Measurements from ENCODE around the gene CHMP4B.

CHMP4B gene

DNA sequence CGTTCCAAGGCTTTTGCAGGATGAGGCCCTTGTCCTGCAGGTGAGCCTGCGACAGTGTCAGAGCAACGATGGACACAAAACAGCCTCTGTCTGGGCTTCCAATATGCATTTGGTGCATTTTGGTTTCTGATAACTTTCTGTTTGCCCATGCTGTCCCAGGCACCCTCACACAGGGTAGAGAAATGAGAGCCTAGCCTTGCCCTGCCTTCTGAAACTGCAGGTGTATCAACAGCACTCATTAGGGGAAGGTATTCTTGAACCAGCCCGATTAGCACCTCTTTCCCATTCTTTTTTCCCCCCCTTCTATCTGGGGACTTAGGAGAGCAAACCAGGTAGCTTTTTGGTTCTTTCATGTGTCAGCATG lies 30.3 kb downstream of the CHMP4B start:
- DNase-seq, result no peak

DNA sequence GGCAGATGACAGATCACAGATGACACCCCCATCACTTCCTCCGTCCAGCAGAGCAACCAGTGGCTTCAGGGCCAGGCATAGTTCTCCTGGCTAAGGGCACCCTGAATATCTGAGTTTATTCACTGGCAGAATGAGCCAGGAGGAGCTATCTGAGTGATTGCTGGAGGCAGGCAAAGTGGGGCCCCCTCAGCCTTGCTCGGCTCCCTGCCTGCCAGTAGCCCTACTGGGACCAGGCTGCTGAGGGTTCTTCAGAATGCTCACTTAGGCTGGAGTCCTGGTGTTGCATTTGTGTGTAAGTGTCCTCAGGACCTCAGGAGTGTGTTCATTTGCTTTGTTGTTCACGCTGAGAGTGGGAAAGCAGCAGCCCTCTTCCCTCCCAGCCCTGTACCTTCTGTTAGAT lies 31.2 kb downstream of the CHMP4B start:
- no peak for DNase-seq

DNA sequence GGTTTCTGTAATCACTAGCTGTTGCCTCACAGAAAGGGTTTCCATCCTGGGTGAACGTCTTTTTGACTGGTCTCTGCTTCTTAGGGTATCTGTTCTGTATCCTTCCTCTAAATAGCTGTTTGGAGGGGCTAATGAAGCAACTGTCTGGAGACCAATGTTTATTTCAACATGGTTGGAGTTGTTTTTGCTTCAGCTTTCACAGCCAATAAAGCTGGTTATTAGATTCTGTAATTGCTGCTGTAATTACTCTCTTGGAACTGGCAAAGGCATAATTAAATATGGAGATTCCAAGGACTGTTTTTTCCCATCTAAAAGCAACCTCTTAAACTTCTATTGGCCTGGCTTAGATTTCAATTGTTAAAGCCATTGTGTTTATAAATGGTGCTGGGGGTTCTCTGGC lies 31.9 kb downstream of the CHMP4B start:
- no peak for DNase-seq

DNA sequence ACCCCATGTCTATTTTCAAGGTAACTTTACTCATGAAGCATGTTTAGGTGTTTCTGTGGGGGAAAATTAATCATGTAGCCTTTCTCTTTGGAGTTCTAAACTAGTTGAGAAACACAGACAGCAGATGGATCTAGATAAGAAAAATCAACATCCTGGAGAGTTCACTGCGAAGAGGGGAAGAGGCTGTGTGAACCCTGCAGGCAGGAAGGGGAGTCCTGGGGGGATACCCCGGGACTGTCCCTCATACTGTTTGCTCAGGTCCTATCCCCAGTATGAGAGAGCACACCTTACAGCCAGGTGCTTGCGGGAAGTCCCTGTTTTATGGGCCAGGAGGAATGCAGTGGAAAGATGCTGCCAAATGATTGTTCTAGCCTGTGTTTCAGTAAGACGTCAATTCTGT lies 32.7 kb downstream of the CHMP4B start:
- DNase-seq, result peak; percentile 17

DNA sequence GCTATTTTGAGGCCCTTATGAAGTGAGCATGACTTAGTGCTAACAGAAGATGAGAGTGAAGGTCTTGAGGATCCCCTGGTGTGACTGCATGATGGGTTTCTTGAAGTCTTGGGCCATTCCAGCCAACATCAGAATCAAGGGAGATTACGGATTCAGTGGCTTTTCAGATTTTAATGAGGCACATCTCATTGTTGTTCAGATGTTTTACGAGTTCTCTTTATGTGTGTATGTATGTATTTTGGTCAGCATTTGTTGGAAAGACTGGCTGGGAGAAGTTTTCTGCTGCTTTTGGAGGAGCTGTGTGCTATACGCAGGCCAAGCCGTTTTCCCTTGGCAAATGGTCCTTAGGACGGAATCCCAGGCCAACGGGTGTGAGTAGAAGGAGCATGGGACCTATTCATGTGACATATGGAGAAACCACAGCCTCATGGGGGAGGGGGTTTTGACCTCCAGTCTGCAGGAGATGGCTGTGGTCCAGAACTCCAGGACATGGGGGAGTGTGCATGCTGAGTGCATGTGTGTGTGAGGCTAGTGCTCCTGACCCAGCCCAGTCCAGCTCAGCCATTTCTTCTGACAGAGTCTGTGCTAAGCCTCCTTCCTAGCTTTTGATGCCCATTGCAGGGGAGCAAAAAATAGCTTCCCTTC lies 35.3 kb downstream of the CHMP4B start:
- DNase-seq, result no peak

DNA sequence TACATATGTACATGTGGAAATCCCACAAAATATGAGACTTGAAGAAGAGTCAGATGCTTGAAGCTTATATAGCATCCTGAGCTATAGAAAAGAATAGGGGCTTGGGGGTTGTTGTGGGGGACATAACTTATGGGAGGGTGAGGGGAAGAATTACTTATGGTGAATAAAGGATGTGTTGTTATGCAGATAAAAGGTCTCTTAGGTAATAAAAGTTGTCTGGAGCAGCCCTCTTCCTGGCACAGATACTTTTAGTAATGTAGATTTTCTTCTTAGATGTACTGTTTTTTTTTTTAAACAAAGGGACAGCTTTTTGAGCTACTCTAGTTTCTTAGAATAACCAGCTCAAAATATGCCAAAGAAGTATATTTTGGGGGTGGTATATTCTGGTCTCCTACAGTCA lies 35.9 kb downstream of the CHMP4B start:
- DNase-seq, result no peak

DNA sequence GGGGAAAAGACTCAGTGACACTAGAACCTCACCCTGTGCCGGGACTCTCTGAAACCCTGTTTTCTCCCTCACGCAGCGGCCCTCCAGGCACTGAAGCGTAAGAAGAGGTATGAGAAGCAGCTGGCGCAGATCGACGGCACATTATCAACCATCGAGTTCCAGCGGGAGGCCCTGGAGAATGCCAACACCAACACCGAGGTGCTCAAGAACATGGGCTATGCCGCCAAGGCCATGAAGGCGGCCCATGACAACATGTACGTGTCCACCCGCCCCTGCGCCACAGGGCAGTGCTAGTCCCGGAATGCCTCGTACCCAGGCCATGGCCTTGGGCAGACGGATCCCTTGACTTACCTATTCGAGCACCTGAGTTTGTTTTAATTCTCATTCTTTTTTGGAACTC lies 37.2 kb downstream of the CHMP4B start:
- no peak for DNase-seq

DNA sequence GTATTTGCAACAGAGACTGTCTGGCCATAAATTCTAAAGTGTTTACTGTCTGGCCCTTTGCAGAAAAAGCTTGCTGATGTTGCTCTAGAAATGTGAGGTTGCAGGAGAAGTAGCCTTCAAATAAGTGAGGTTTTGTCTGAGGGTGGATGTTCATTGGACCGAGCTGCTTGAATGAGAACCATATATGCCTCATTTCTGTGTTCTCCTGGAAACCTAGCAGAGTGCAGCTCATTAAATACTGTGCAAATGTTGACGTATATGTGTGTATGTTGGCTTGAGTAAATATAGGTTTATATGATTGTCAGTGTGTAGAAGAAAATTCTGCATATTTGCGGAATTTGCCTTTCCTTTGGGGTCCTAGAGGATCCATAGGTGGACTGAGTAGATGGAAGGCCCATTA lies 39.0 kb downstream of the CHMP4B start:
- no peak for DNase-seq

DNA sequence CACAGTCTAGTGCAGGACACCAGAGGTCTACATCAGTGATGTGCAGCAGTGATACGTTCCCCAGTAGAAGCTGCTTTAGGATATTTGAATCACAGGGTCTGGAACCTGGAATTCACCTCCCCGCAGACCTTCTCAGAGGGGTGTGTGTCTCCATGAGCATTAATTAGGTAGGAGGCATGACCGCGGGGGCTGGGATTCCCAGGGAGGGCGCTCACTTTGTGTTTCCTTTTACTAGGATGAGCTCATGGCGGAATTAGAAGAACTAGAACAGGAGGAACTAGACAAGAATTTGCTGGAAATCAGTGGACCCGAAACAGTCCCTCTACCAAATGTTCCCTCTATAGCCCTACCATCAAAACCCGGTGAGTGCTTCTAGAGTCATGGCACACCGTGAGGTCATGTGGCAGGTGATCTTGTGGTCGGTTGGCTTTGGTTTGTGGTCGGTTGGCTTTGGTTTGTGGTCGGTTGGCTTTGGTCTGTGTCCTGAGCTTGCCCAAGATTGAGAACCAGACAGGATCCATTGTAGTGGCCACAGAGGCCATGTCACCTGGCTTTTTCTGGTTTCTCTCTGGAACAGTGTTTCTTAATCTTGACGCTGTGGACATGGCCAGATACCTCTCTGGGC lies 40.8 kb downstream of the CHMP4B start:
- DNase-seq, result no peak

DNA sequence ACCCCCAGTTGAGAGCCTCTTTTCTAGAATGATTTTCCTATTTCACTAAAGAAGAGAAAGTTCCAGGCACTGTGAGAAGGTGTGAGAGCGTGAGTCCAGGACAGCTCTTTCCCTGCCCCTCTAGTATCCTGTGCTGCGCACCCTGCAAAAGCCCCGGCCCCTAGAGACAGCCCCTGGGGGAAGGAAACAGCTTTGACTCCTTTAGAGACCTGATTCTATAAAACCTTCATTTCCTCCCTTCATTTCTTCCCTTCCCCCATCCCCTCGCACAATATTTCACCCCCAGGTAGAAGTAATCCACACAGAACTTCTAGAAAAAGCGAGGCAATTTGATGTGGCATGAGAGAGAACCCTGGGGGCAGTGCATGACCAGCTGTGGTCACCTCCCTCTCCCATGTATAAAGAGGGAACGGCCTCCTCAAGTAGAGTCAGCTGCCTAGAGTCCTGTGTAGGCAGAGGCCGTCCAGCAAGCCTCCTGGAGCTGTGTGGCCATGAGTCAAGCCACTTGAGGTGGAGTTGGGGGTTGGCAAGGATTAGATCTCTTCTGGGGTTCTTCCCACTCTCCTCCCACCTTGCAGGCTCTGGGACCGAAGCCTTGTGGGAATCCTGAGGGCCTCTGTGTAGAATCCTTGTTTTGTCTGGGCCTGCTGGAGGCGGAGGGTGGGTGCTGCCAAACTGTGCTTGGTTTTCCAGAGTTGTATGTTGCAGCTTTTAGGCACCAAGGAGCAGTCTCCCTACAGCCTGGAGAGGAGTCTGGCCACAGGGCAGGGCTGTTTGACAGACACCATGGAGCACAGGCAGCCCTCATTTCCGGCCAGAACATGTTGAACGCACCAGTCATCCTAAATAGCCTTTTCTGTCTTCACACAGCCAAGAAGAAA lies 41.7 kb downstream of the CHMP4B start:
- no peak for DNase-seq

DNA sequence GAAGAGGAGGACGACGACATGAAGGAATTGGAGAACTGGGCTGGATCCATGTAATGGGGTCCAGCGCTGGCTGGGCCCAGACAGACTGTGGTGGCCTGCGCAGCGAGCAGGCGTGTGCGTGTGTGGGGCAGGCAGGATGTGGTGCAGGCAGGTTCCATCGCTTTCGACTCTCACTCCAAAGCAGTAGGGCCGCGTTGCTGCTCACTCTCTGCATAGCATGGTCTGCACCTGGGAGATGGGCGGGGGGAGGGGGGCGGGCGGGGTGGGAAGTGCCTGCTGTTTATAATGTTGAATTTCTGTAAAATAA lies 42.3 kb downstream of the CHMP4B start:
- DNase-seq, result no peak

DNA sequence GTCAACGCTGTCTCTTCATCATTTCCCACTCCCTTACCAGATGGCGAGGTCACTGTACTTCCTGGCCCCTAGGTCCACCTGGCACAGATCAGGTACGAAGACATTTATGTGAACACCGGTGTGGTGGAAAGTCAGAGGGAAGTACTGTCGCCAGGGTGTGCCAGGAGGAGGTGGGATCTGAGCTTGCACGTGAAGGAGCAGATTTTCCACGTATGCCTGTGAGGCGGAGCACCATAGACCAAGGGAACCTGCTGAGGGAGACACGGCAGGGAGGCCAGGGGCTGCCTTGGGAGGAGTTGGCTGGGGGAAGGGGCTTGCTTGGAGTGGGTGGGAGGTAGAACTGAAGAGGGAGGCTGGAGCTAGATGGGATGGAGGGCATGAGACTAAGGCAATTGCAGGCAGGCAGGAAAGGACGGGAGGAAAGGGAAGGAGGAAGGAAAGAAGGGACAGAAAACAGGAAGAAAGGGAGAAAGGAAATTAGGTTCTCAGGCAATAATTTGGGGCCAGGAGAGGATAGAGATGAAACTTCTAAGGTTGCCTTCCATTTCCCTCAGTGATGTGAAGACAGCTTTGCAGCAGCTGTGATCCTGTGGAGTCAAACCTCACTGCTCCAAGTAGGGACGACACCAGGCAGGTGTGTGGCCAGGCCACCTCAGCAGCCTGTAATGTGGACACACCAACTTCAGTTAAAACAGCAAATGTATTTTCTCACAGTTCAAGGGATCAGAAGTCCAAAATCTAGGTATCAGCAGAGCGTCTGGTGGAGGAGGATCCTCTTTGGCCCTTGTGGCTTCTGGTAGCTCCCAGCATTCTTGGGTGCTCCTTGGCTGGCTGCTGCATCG lies 46.8 kb downstream of the CHMP4B start:
- DNase-seq, result no peak

DNA sequence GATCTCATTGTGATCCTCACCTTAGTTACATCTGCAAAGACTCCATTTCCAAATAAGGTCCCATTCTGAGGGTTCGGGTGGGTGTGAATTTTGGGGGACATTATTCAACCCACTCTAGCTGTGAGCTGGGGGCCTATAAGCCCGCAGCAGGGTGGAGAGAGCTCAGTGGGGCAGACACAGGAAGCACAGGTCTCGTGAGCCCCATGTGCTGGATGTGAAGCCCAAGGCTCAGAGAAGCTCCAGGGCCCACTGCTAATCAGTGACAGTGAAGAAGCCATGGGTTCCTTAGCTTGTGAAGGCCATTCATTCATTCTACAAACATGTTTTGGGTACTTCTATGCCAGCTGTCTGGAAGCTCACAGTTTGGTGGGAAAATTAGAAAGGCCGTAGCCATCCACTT lies 47.5 kb downstream of the CHMP4B start:
- DNase-seq, result no peak

DNA sequence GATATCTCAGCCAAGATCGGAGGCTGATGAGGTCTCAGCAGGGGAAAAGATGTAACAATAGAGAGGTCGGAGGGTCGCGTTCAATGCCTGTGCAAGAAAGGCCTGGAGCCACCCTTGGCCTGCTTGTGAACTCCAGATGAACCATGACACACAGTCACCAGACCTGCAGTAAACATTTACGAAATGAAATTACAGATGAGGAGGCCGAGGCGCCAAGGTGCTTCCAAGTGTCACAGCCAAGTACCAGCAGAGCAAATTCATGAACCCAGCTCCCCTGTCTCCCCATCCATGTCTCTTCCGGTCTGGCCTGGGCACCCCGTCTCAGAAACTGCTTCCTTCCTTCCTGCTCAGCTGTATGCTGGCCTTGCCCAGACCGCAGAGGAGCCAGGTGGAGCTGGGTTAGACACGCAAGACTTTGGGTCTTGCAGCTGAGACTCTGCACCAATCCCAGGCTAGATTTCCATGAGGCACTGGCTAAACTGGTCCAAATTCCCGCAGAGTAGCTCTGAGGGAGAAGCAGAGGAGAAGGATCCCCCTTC lies 48.1 kb downstream of the CHMP4B start:
- DNase-seq, result peak; percentile 31

DNA sequence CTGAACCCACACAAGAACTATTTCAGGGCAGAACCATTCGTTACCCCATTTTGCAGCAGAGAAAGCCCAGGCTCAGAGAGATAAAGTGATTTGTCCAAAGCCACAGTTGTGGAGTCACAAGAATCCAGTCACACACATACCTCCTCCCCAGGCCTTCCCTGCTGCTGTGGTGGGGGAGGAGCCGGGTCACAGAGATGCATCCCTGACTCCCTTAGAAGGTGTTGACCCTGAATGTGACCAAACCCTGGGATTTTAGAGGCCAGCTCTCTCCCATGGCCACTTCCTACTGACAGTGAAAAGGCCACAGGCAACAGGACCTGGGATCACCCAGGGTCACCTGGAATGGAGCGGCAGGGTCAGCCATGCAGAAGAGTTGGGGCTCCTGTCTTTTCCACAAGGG lies 48.6 kb downstream of the CHMP4B start:
- no peak for DNase-seq

DNA sequence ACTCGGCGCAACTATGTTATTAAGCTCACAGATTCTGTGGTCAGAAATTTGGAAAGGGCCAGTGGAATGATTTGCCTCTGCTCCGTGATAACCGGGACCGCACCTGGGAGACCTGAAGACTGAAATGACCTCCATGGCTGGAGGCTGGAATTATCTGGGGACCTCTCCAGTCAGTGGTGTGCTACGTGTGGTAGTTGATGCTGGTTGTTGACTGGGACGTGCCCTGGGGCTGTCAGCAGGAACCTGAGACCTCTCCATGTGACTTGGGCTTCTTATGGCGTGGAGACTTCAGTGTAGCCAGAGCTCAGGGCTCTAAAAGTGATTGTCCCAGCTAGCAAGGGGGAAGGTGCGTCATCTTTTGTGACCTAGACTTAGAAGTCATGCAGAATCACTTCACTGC lies 50.3 kb downstream of the CHMP4B start:
- no peak for DNase-seq

DNA sequence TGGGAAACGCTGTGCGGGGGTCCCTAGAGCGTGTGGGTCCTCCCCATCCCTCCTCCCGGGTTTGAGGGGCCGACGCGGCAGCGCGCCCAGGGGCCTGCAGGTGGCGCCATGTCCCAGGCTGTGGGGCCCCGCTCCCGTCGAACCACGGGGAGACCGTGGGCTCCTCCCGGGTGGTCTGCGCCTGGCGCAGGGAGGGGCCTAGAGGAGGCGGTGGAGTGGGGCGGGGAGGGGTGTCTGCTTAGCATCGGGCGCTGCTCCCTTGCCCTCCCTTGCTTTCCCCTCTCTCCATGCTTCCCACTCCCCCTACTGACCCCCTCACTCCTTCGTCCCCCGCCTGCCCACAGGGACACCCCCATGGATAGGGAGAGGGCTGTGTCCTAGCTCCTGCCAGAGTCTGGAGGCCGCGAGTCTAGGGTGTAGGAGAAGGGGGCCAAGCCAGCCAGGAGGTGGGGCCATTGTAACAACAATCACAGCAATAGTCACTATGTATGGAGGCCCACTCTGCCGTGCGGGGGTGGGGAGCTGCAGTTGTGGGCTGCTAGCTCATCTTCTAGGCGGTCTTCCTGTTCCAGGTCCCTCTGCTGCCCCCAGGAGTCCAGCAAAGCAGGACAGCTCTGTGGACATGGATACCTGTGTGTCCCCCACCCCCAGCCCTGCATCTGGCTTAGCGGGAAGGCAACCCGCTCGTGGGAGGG lies 51.7 kb downstream of the CHMP4B start:
- peak; percentile 19 for DNase-seq

DNA sequence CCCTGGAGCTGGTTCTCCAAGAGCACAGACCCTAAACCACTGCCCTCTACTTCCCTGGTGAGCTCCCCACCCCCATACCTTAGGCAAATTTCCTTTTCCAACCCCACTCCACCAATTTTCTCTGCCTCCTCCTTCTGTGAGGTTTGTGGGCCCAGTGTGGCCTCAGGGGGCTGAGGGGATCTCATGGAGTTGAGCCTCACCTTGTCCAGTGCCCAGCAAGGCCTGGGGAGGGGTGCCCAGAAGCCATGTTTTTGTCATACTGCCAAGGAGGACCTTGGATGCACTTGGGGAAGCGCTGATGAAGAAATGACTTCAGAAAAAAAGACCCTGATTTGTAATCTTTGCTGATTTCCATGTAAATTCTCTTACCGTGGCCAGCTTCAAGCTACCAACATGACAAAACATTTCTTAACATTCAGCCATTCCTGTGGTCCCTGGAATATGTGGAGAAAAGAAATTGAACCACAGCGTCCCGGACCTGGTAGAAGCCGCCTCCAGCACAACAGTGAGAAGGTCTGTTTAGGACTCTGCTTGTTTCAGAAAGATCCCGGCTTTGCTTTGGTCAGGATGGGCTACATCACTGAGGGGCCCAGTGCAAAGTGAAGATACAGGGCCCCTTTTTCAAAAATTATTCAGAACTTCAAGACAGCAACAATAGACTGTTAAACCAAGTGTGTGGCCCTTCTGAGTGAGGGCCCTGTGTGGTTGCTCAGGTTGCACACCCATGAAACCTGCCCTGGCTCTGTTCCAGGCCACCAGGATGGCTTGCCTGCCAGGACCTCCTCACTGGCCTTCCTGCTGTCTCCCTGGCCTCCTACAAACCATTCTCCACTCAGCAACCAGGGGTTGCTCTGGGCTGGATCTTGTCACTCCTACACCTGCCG lies 52.5 kb downstream of the CHMP4B start:
- DNase-seq, result no peak

DNA sequence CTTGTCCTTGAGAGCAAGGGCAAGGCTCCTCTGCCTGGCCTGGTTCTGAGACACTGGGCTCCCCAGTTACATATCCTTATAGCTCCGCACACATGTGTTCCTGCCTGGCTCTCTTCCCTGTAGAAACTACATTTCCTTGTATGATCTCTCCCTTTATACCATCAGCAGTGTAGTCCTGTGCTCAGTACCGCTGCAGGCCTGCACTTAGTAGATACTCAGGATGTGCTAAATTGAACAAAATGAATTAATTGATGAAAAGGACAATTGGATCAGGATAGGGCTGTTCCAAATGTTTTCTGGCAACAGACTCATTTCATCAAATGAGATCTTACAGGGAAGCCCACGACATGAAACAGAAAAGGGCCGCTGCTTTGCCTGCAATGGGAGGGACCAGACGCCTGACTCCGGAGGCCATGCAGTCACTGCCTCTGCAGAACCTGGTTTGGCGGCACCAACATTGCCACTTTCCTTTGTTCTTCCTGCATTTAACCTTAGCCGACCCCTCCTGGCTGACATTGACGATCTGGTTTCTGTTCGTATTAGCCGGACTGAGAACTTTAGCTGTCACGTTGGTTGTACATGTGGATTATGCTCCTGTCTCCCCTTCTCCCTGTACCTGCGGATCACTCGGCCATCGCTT lies 53.3 kb downstream of the CHMP4B start:
- DNase-seq, result no peak

DNA sequence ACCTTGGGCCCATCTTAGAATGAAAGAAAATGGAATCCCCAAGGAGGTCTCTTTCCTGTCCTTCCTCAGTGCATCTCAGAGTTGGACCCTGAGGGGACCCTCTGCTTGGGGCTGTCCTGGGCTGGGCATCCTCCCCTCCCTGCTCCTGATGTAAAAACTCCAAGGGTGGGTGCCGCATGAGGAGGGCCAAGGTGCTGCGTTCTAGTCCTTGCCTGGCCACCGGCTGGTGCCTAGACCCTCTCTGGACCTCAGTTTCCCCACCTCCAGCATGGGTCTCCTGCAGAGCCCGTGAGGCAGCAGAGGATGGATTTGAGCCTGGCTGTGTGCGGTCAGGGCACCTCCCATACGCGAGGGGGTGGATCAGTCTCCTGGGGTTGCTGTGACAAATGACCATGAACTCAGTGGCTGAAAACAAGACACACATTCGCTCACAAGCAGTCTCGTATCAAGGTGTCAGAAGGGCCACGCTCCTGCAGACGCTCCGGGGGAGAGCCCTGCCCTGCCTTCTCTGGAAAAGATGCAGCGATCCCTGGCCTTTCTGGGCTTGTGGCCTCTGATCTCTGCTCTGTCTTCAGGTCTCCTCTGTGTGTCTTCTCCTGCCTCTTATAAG lies 54.7 kb downstream of the CHMP4B start:
- DNase-seq, result no peak

Data from central memory CD4-positive, alpha-beta T cell (primary cell).